ENCODE results near the gene SORCS3. TPM values are rescaled to one million over a fixed set of nuclear protein-coding genes. Genes with fewer than 3 reads are reported as not detected.

The SORCS3 gene
- total and polyA plus RNA-seq, 9 of the 15 experiments (the other 6 are each of a cell fraction or from before 2014, with no cell fraction given), result not detected

DNA sequence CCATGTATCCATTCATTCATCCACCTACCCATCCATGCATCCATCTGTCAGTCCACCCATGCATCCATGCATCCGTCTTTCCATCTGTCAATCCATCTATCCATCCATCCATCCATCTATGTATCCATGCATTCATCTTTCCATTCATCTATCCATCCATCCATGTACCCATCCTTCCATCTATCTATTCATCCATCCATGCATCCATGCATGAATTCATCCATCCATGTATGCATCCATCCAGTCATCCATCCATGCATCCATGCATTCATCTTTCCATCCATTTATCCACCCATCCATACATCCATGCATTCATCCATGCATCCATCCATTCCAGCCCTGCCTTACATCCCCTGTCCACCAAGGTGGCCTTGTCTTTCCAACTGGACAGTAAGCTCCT, 45.7 kb downstream of the SORCS3 start:
- intact Hi-C loops (cut with micrococcal nuclease) (no loop called here), in situ Hi-C loops (cut with MboI) (no loop called here)
- FAIRE-seq (no peak), DNase-seq (ENCODE audit: extremely low read depth in 1 of 4, low spot score in 3 of 4) (no peak), ATAC-seq (no peak)
- Histone ChIP-seq H3K36me3 (ENCODE audit: control insufficient read depth, insufficient read depth, low read length) (no peaks in the 10 kb centered on the region), H3K9ac (ENCODE audit: insufficient read depth in 1 of 2, low read depth in 2 of 2, low read length in 2 of 2) (no peak overlapping the region), H4K20me1 (replicated peaks; ENCODE audit: control insufficient read depth, insufficient read depth, low read length) (no peaks in the 10 kb centered on the region), H3K4me3 (no peak overlapping the region), H3K9me3 (replicated peaks; ENCODE audit: control insufficient read depth, insufficient read depth, low read depth, low read length) (no peaks in the 10 kb centered on the region), H2AFZ (ENCODE audit: low read depth, low read length) (no peak overlapping the region), H3K79me2 (ENCODE audit: control insufficient read depth, insufficient read depth, low read length) (no peaks in the 10 kb centered on the region), H3K4me2 (ENCODE audit: insufficient read depth, low read length) (no peak overlapping the region), H3K27ac (ENCODE audit: extremely low read depth, low read depth, low read length) (no peak overlapping the region), H3K27me3 (ENCODE audit: control insufficient read depth in 2 of 2, insufficient read depth in 2 of 2, low read length in 2 of 2) (no peaks in the 10 kb centered on the region), H3K4me1 (replicated peaks in 1 of 2; ENCODE audit: control insufficient read depth in 2 of 2, insufficient read depth in 2 of 2, low read length in 2 of 2) (no peaks in the 10 kb centered on the region), H3K9me1 (ENCODE audit: control insufficient read depth, insufficient read depth, low read length) (no peaks in the 10 kb centered on the region)
- BruUV-seq (replicated peaks), result no TSS peak
- POLR2A ChIA-PET, result no interaction called here
- CTCF ChIA-PET (ENCODE audit: low intra/inter-chr PET ratio), result no interaction called here
- TF ChIP-seq PHTF2 (CRISPR knock-in tag; IDR thresholded peaks at IDR 0.05) (no peak), HNRNPUL1 (IDR thresholded peaks at IDR 0.05; ENCODE audit: low read length) (no peak)
- WGBS (ENCODE audit: insufficient coverage, low coverage, missing lambda C conversion rate), result 0% methylated on average over 1 of the region's 1 CpG

DNA sequence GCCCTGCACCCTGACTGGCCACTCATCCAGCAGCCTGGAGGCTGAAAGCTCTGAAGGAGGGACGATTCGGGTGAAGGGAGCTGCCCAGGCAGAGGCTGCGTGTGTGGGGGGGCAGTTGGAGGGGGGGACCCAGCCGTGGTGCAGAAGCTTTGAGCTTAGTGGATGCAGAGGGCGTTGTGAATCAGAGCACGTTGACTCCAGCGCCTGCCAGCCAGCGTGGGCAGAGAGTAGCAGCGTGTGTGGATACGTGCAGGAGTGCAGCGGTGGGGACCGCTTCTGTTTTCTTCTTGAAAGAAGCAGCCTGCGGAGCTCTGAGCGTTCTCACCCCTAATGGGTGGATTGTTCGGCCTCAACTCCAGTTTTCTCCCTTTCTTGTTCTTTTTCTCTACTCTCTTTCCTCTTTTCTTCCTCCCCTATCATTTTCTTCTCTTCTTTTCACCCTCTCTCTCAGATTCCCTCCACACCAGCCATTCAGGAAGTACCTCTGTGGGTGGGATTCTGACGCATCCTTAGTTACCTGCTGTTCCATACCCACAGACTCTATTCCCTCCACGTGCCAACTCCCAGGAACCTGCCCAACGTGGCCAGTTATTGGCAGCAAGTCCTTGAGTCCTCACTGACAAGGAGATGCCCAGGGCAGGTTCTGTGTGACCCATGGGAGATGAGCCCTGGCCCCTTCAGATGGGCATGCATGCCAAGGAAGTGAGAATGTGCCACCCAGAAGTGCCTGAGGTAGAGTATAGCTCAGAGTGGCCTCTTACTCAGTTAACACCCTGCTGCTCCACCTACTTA, 47.4 kb downstream of the SORCS3 start:
- no peak for FAIRE-seq
- no peaks in the 10 kb centered on the region for H3K36me3 ChIP-seq (ENCODE audit: control insufficient read depth, insufficient read depth, low read length)
- no peaks in the 10 kb centered on the region for H3K9me1 ChIP-seq (ENCODE audit: control insufficient read depth, insufficient read depth, low read length)
- ChIA-PET CTCF (ENCODE audit: low intra/inter-chr PET ratio) (no interaction called here), POLR2A (interaction anchor here (0.6 kb wide), 1 partner anchor 70 kb away, joined by 3 read pairs; no protein-coding TSS in a partner anchor)
- in situ Hi-C loops (cut with MboI), result no loop called here
- no peak overlapping the region for H3K9ac ChIP-seq (ENCODE audit: insufficient read depth in 1 of 2, low read depth in 2 of 2, low read length in 2 of 2)
- no peak overlapping the region for H2AFZ ChIP-seq (ENCODE audit: low read depth, low read length)
- no peak for DNase-seq (ENCODE audit: extremely low read depth in 1 of 4, low spot score in 3 of 4)
- no peak for TF ChIP-seq ZNF668 (CRISPR knock-in tag; IDR thresholded peaks at IDR 0.05)
- TF ChIP-seq, protein P1, sequence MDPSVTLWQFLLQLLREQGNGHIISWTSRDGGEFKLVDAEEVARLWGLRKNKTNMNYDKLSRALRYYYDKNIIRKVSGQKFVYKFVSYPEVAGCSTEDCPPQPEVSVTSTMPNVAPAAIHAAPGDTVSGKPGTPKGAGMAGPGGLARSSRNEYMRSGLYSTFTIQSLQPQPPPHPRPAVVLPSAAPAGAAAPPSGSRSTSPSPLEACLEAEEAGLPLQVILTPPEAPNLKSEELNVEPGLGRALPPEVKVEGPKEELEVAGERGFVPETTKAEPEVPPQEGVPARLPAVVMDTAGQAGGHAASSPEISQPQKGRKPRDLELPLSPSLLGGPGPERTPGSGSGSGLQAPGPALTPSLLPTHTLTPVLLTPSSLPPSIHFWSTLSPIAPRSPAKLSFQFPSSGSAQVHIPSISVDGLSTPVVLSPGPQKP (CRISPR knock-in tag; IDR thresholded peaks at IDR 0.05), result no peak
- no peak overlapping the region for H3K27ac ChIP-seq (ENCODE audit: extremely low read depth, low read depth, low read length)
- no peaks in the 10 kb centered on the region for H3K9me3 ChIP-seq (replicated peaks; ENCODE audit: control insufficient read depth, insufficient read depth, low read depth, low read length)
- H3K27me3 ChIP-seq (ENCODE audit: control insufficient read depth in 2 of 2, insufficient read depth in 2 of 2, low read length in 2 of 2), result no peaks in the 10 kb centered on the region
- no peak overlapping the region for H3K4me3 ChIP-seq
- no peaks in the 10 kb centered on the region for H3K4me1 ChIP-seq (replicated peaks in 1 of 2; ENCODE audit: control insufficient read depth in 2 of 2, insufficient read depth in 2 of 2, low read length in 2 of 2)
- intact Hi-C loops (cut with micrococcal nuclease), result no loop called here
- no peaks in the 10 kb centered on the region for H4K20me1 ChIP-seq (replicated peaks; ENCODE audit: control insufficient read depth, insufficient read depth, low read length)
- no peak overlapping the region for H3K4me2 ChIP-seq (ENCODE audit: insufficient read depth, low read length)
- 4% methylated on average over 12 of the region's 18 CpGs for WGBS (ENCODE audit: insufficient coverage, low coverage, missing lambda C conversion rate)
- ATAC-seq, result no peak
- no TSS peak for BruUV-seq (replicated peaks)
- H3K79me2 ChIP-seq (ENCODE audit: control insufficient read depth, insufficient read depth, low read length), result no peaks in the 10 kb centered on the region

Measured in K562 (cell line).